GM12878 (cell line): ENCODE data around the gene GTF3A. TPM values are rescaled to one million over a fixed set of nuclear protein-coding genes. Genes with fewer than 3 reads are reported as not detected.

ENCODE experiments used
- ATAC-seq: fragments of 200-7000 bp; cut with Tn5 transposase; 3 replicates; pipeline ENCODE4 v1.9.1; 2020; ENCODE audit warnings: mild to moderate bottlenecking, moderate library complexity
- BruUV-seq: library from RNA; stranded (reverse); fragments of 400-500 nt; replicated peaks from 2 replicates; lab custom pipeline; 2021; lab: Mats Ljungman, UMichigan
- CTCF ChIA-PET: fragments of 300-600 bp; sonication (Branson Sonifier 250); formaldehyde crosslinking; extraction: SDS; loops from one replicate; lab custom pipeline; 2021; ENCODE audit warnings: inconsistent platforms; lab: Yijun Ruan, JAX
- POLR2A ChIA-PET: fragments of 350-600 bp; formaldehyde crosslinking; extraction: SDS; loops from one replicate; lab custom pipeline; 2021; ENCODE audit warnings: inconsistent platforms; lab: Charles Lee
- RAD21 ChIA-PET: fragments of 300-600 bp; sonication (Branson Sonifier 250); formaldehyde crosslinking; loops from one replicate; lab custom pipeline; 2023; ENCODE audit warnings: antibody characterized with exemption; ENCODE audit not compliant: unreplicated experiment; lab: Charles Lee
- SMC1A ChIA-PET: fragments of 300-600 bp; sonication (Branson Sonifier 250); formaldehyde crosslinking; loops from one replicate; lab custom pipeline; 2023; ENCODE audit not compliant: unreplicated experiment, uncharacterized antibody; lab: Charles Lee
- DNase-seq: peaks from one replicate; pipeline ENCODE4 v3.0.0-alpha.2; 2011; ENCODE audit warnings: low read depth, low spot score
- FAIRE-seq: peaks from 3 replicates; lab custom pipeline; 2011; peaks lifted over from hg19 to GRCh38; lab: Jason Lieb, UNC
- H2AFZ ChIP-seq: 2 replicates; pipeline ENCODE4 v1.6.0; 2011; ENCODE audit warnings: low read depth, low read length, control low read depth; ENCODE audit not compliant: control insufficient read depth
- H3K27ac ChIP-seq: 2 replicates; pipeline ENCODE4 v1.5.1; 2011; ENCODE audit warnings: control low read depth; ENCODE audit not compliant: control insufficient read depth, insufficient read depth
- H3K27me3 ChIP-seq, 2 experiments: replicated peaks in 1 of 2; 2 replicates each; pipeline versions ENCODE4 v1.6.0 to v1.6.1; 2011; ENCODE audit warnings: low read length in 1 of 2; ENCODE audit not compliant: control insufficient read depth in 2 of 2, insufficient read depth in 2 of 2
- H3K36me3 ChIP-seq, 2 experiments: 2 replicates each; pipeline ENCODE4 v1.5.1; 2011; ENCODE audit warnings: low read length in 1 of 2; ENCODE audit not compliant: control insufficient read depth in 2 of 2, insufficient read depth in 2 of 2
- H3K4me1 ChIP-seq: 2 replicates; pipeline ENCODE4 v1.6.1; 2011; ENCODE audit warnings: mild to moderate bottlenecking, low read length, moderate library complexity, mixed read lengths; ENCODE audit not compliant: control insufficient read depth, insufficient read depth
- H3K4me2 ChIP-seq: 2 replicates; pipeline ENCODE4 v1.6.0; 2011; ENCODE audit warnings: control low read depth; ENCODE audit not compliant: control insufficient read depth, insufficient read depth
- H3K4me3 ChIP-seq: fragments of 200-600 bp; sonication (generic); 2 replicates; pipeline ENCODE4 v1.5.1; 2016
- H3K79me2 ChIP-seq: 2 replicates; pipeline ENCODE4 v1.6.0; 2011; ENCODE audit warnings: low read length; ENCODE audit not compliant: control insufficient read depth, insufficient read depth
- H3K9ac ChIP-seq: 2 replicates; pipeline ENCODE4 v1.8.0; 2011; ENCODE audit warnings: low read length, control low read depth, mixed read lengths; ENCODE audit not compliant: control insufficient read depth, insufficient read depth
- H3K9me3 ChIP-seq: replicated peaks from 3 replicates; pipeline ENCODE4 v1.5.1; 2011; ENCODE audit warnings: mild to moderate bottlenecking, low read length; ENCODE audit not compliant: control insufficient read depth, insufficient read depth
- H4K20me1 ChIP-seq: 2 replicates; pipeline ENCODE4 v1.6.0; 2011; ENCODE audit not compliant: control insufficient read depth, insufficient read depth
- ASH2L ChIP-seq: fragments of 300-600, 200-600 bp; sonication (generic); IDR thresholded peaks from 2 replicates; pipeline ENCODE4 v1.6.1; 2017; ENCODE audit warnings: low read depth, mild to moderate bottlenecking, borderline replicate concordance
- EZH2 ChIP-seq: IDR thresholded peaks from 2 replicates; pipeline ENCODE4 v1.6.1; 2012; ENCODE audit warnings: low read depth, mild to moderate bottlenecking, control low read depth, inconsistent platforms, low read length, borderline replicate concordance; ENCODE audit not compliant: control insufficient read depth
- FOS ChIP-seq: IDR thresholded peaks from 3 replicates; pipeline ENCODE4 v1.6.1; 2011; ENCODE audit warnings: borderline replicate concordance; ENCODE audit not compliant: insufficient read length; ENCODE audit errors: extremely low read depth
- FOXM1 ChIP-seq: IDR thresholded peaks from 2 replicates; pipeline ENCODE4 v1.6.1; 2012; ENCODE audit warnings: low read depth, mild to moderate bottlenecking, inconsistent platforms, low read length, moderate library complexity
- GABPA ChIP-seq: IDR thresholded peaks from 2 replicates; pipeline ENCODE4 v1.6.1; 2014; ENCODE audit warnings: antibody characterized with exemption, low read depth, mild to moderate bottlenecking, inconsistent platforms
- MEF2A ChIP-seq: IDR thresholded peaks from 2 replicates; pipeline ENCODE4 v1.6.1; 2011; ENCODE audit warnings: low read depth, mild to moderate bottlenecking, low read length, moderate library complexity; ENCODE audit not compliant: insufficient read depth
- NBN ChIP-seq: fragments of 450-650 bp; IDR thresholded peaks from 2 replicates; pipeline ENCODE4 v1.6.1; 2016
- NR2C1 ChIP-seq: fragments of 450-650 bp; IDR thresholded peaks from 2 replicates; pipeline ENCODE4 v1.6.1; 2017; ENCODE audit warnings: antibody characterized with exemption, mild to moderate bottlenecking, moderate library complexity
- NR2F1 ChIP-seq: fragments of 450-650 bp; conservative IDR thresholded peaks from 2 replicates; pipeline ENCODE4 v1.6.1; 2017; ENCODE audit warnings: mild to moderate bottlenecking
- SMAD5 ChIP-seq: IDR thresholded peaks from 2 replicates; pipeline ENCODE4 v1.6.1; 2016; ENCODE audit warnings: antibody characterized with exemption, low read depth
- ZNF207 ChIP-seq: fragments of 450-650 bp; IDR thresholded peaks from 2 replicates; pipeline ENCODE4 v1.6.1; 2014; ENCODE audit warnings: antibody characterized with exemption, mild to moderate bottlenecking, borderline replicate concordance
- WGBS: methylation state at CpG from one replicate; pipeline ENCODE4 v1.1.6; 2016; ENCODE audit warnings: low lambda C conversion rate; ENCODE audit not compliant: insufficient replicate concordance, insufficient coverage; ENCODE audit errors: missing lambda C conversion rate; 5-methylcytosine and 5-hydroxymethylcytosine counted together
- in situ Hi-C: fragments of 300-500 bp; cut with MboI; formaldehyde crosslinking; loops from 9 replicates; pipeline ENCODE4 v1.14.3; 2018; ENCODE audit warnings: mixed read lengths
- intact Hi-C: fragments of 100-400 bp; cut with micrococcal nuclease; formaldehyde crosslinking; loops from one replicate; pipeline ENCODE4 v1.14.2; 2022; ENCODE audit not compliant: unreplicated experiment
- polyA plus RNA-seq, 11 experiments: library from polyadenylated mRNA; depleted of rRNA in 4 of 11; unstranded in 6 of 11; stranded (reverse) in 5 of 11; fragments of >200 nt; fragmentation: Nextera tagmentation in 4 of 11; fragmentation: Illumina TruSeq in 1 of 11; extraction: Ambion mirVana in 4 of 11; extraction: Trizol in 1 of 11; gene quantifications; 1 replicate in 1 of 11; 2 replicates in 10 of 11; pipeline versions ENCODE4 v1.2.1 to v1.2.3, GENCODE V29; 2011 to 2016; ENCODE audit warnings: inconsistent platforms in 2 of 11, missing spikeins in 2 of 11, low read depth in 1 of 11
- total RNA-seq, 4 experiments: library from RNA; depleted of rRNA in 3 of 4; stranded (reverse); fragments of >200 nt in 3 of 4; fragmentation: Illumina TruSeq in 1 of 4; extraction: Trizol in 1 of 4; gene quantifications; 2 replicates each; pipeline versions ENCODE4 v1.2.1 to v1.2.3, GENCODE V29; 2013 to 2021
- TF ChIP-seq, protein P1 (sequence below), 3 experiments: IDR thresholded peaks in 2 of 3; conservative IDR thresholded peaks in 1 of 3; 2 replicates each; pipeline ENCODE4 v1.5.1; 2011; ENCODE audit warnings: low read depth in 3 of 3, low read length in 3 of 3, mild to moderate bottlenecking in 3 of 3, control low read depth in 2 of 3, moderate library complexity in 2 of 3, inconsistent platforms in 1 of 3, mixed read lengths in 1 of 3; ENCODE audit not compliant: control insufficient read depth in 2 of 3, insufficient read depth in 1 of 3; ENCODE audit errors: extremely low read depth in 1 of 3
- TF ChIP-seq, protein P2 (sequence below): fragments of 450-650 bp; IDR thresholded peaks from 2 replicates; pipeline ENCODE4 v1.6.1; 2017; ENCODE audit warnings: mild to moderate bottlenecking, moderate library complexity
- TF ChIP-seq, protein P3 (sequence below): IDR thresholded peaks from 2 replicates; pipeline ENCODE4 v1.6.1; 2012; ENCODE audit warnings: mild to moderate bottlenecking, low read depth, low read length
- TF ChIP-seq, protein P4 (sequence below): IDR thresholded peaks from 2 replicates; pipeline ENCODE4 v1.6.1; 2011; ENCODE audit warnings: borderline replicate concordance, low read depth, mild to moderate bottlenecking, moderate library complexity, mixed read lengths, low read length; ENCODE audit not compliant: insufficient read depth; ENCODE audit errors: extremely low read length

GTF3A gene
- total and polyA plus RNA-seq, 10 of the 15 experiments (the other 5 are each of a cell fraction or from before 2014, with no cell fraction given), result 74.2 to 524 (median 216) TPM

DNA sequence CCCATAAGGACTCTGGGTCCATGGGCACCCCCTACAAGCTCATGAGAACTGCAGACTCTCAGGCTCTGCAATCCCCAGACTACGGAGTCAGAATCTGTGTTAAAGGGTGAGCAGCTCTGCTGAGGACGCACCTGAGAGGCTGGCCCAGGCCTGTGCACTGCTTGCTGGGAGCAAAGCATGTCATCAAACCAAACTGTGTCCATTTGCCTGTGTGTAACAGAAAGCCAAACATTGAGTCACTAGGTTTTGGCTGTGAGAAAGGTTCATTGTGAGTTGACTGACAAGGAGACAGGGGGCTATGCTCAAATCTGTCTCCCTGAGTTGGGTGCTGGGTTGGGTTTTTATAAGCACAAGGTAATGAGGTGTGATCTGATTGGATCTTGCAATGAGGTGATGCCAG lies 48.0 kb downstream of the GTF3A start:
- Histone ChIP-seq H3K36me3 (no peaks in the 10 kb centered on the region), H2AFZ (no peak overlapping the region), H3K4me1 (peaks cover 6% of the 10 kb centered on the region), H3K9ac (no peak overlapping the region), H3K27me3 (no peaks in the 10 kb centered on the region), H3K4me2 (no peak overlapping the region), H4K20me1 (no peaks in the 10 kb centered on the region), H3K9me3 (no peaks in the 10 kb centered on the region), H3K27ac (no peak overlapping the region), H3K4me3 (no peak overlapping the region), H3K79me2 (no peaks in the 10 kb centered on the region)
- in situ Hi-C loops (no loop called here), intact Hi-C loops (no loop called here)
- no peak for FAIRE-seq
- ChIA-PET POLR2A (no interaction called here), RAD21 (no interaction called here), SMC1A (no interaction called here), CTCF (no interaction called here)
- ATAC-seq, result no peak
- WGBS, result 51% methylated on average over 2 of the region's 2 CpGs
- DNase-seq, result no peak
- no TSS peak for BruUV-seq
- TF ChIP-seq NBN (no peak), FOXM1 (no peak), NR2C1 (no peak), ZNF207 (no peak), NR2F1 (no peak), EZH2 (no peak), MEF2A (no peak), SMAD5 (no peak), ASH2L (no peak), FOS (no peak), GABPA (no peak)
- TF ChIP-seq, protein P1, sequence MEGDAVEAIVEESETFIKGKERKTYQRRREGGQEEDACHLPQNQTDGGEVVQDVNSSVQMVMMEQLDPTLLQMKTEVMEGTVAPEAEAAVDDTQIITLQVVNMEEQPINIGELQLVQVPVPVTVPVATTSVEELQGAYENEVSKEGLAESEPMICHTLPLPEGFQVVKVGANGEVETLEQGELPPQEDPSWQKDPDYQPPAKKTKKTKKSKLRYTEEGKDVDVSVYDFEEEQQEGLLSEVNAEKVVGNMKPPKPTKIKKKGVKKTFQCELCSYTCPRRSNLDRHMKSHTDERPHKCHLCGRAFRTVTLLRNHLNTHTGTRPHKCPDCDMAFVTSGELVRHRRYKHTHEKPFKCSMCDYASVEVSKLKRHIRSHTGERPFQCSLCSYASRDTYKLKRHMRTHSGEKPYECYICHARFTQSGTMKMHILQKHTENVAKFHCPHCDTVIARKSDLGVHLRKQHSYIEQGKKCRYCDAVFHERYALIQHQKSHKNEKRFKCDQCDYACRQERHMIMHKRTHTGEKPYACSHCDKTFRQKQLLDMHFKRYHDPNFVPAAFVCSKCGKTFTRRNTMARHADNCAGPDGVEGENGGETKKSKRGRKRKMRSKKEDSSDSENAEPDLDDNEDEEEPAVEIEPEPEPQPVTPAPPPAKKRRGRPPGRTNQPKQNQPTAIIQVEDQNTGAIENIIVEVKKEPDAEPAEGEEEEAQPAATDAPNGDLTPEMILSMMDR (IDR thresholded peaks at IDR 0.05 in 2 of 3, conservative IDR thresholded peaks at IDR 0.05 in 1 of 3; ENCODE audit: control insufficient read depth in 2 of 3, extremely low read depth in 1 of 3, insufficient read depth in 1 of 3, low read depth in 3 of 3, low read length in 3 of 3), result no peak
- TF ChIP-seq, protein P2, sequence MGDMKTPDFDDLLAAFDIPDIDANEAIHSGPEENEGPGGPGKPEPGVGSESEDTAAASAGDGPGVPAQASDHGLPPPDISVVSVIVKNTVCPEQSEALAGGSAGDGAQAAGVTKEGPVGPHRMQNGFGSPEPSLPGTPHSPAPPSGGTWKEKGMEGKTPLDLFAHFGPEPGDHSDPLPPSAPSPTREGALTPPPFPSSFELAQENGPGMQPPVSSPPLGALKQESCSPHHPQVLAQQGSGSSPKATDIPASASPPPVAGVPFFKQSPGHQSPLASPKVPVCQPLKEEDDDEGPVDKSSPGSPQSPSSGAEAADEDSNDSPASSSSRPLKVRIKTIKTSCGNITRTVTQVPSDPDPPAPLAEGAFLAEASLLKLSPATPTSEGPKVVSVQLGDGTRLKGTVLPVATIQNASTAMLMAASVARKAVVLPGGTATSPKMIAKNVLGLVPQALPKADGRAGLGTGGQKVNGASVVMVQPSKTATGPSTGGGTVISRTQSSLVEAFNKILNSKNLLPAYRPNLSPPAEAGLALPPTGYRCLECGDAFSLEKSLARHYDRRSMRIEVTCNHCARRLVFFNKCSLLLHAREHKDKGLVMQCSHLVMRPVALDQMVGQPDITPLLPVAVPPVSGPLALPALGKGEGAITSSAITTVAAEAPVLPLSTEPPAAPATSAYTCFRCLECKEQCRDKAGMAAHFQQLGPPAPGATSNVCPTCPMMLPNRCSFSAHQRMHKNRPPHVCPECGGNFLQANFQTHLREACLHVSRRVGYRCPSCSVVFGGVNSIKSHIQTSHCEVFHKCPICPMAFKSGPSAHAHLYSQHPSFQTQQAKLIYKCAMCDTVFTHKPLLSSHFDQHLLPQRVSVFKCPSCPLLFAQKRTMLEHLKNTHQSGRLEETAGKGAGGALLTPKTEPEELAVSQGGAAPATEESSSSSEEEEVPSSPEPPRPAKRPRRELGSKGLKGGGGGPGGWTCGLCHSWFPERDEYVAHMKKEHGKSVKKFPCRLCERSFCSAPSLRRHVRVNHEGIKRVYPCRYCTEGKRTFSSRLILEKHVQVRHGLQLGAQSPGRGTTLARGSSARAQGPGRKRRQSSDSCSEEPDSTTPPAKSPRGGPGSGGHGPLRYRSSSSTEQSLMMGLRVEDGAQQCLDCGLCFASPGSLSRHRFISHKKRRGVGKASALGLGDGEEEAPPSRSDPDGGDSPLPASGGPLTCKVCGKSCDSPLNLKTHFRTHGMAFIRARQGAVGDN, result no peak
- TF ChIP-seq, protein P3, sequence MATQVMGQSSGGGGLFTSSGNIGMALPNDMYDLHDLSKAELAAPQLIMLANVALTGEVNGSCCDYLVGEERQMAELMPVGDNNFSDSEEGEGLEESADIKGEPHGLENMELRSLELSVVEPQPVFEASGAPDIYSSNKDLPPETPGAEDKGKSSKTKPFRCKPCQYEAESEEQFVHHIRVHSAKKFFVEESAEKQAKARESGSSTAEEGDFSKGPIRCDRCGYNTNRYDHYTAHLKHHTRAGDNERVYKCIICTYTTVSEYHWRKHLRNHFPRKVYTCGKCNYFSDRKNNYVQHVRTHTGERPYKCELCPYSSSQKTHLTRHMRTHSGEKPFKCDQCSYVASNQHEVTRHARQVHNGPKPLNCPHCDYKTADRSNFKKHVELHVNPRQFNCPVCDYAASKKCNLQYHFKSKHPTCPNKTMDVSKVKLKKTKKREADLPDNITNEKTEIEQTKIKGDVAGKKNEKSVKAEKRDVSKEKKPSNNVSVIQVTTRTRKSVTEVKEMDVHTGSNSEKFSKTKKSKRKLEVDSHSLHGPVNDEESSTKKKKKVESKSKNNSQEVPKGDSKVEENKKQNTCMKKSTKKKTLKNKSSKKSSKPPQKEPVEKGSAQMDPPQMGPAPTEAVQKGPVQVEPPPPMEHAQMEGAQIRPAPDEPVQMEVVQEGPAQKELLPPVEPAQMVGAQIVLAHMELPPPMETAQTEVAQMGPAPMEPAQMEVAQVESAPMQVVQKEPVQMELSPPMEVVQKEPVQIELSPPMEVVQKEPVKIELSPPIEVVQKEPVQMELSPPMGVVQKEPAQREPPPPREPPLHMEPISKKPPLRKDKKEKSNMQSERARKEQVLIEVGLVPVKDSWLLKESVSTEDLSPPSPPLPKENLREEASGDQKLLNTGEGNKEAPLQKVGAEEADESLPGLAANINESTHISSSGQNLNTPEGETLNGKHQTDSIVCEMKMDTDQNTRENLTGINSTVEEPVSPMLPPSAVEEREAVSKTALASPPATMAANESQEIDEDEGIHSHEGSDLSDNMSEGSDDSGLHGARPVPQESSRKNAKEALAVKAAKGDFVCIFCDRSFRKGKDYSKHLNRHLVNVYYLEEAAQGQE, result no peak
- TF ChIP-seq, protein P4, sequence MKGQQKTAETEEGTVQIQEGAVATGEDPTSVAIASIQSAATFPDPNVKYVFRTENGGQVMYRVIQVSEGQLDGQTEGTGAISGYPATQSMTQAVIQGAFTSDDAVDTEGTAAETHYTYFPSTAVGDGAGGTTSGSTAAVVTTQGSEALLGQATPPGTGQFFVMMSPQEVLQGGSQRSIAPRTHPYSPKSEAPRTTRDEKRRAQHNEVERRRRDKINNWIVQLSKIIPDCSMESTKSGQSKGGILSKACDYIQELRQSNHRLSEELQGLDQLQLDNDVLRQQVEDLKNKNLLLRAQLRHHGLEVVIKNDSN, result no peak
